DOHH2 (cell line): ENCODE results near the gene MKS1.

Source experiments
- H3F3A ChIP-seq: fragments of 200-600 bp; sonication (generic), shearing (Covaris generic); 2 replicates; pipeline ENCODE4 v1.6.0; 2016; ENCODE audit warnings: antibody characterized with exemption, mild to moderate bottlenecking; ENCODE audit not compliant: control insufficient read depth, insufficient read depth
- H3K27ac ChIP-seq: fragments of 200-600 bp; sonication (generic); 2 replicates; pipeline ENCODE4 v1.5.1; 2014; ENCODE audit warnings: low read depth, mild to moderate bottlenecking, low read length, moderate library complexity
- H3K27me3 ChIP-seq: fragments of 200-600 bp; sonication (generic); 2 replicates; pipeline ENCODE4 v1.6.1; 2014; ENCODE audit warnings: mild to moderate bottlenecking, low read length, mixed read lengths; ENCODE audit not compliant: control insufficient read depth
- H3K36me3 ChIP-seq: fragments of 200-600 bp; sonication (generic); 2 replicates; pipeline ENCODE4 v1.6.1; 2014; ENCODE audit warnings: mild to moderate bottlenecking, low read length, moderate library complexity, mixed read lengths; ENCODE audit not compliant: control insufficient read depth
- H3K4me1 ChIP-seq: fragments of 200-600 bp; sonication (generic); 2 replicates; pipeline ENCODE4 v1.6.1; 2014; ENCODE audit warnings: mild to moderate bottlenecking, low read length, mixed read lengths; ENCODE audit not compliant: control insufficient read depth
- H3K4me2 ChIP-seq: fragments of 200-600 bp; sonication (generic); 2 replicates; pipeline ENCODE4 v1.6.0; 2014; ENCODE audit warnings: mild to moderate bottlenecking, low read length, moderate library complexity
- H3K4me3 ChIP-seq: fragments of 200-600 bp; sonication (generic); 2 replicates; pipeline ENCODE4 v1.5.1; 2014; ENCODE audit warnings: mild to moderate bottlenecking, low read length, mixed read lengths
- H3K79me2 ChIP-seq: fragments of 200-600 bp; sonication (generic); 2 replicates; pipeline ENCODE4 v1.6.1; 2014; ENCODE audit warnings: mild to moderate bottlenecking, low read length, mixed read lengths; ENCODE audit not compliant: control insufficient read depth
- H3K9me2 ChIP-seq: fragments of 200-600 bp; sonication (generic); replicated peaks from 2 replicates; pipeline ENCODE4 v1.6.1; 2014; ENCODE audit warnings: mild to moderate bottlenecking, low read length, mixed read lengths; ENCODE audit not compliant: control insufficient read depth
- H3K9me3 ChIP-seq: fragments of 200-600 bp; sonication (generic); 2 replicates; pipeline ENCODE4 v1.6.1; 2014; ENCODE audit warnings: antibody characterized with exemption, low read length, mixed read lengths; ENCODE audit not compliant: control insufficient read depth, insufficient read depth
- H4K20me1 ChIP-seq: fragments of 200-600 bp; sonication (generic); 2 replicates; pipeline ENCODE4 v1.6.0; 2014; ENCODE audit warnings: low read depth, mild to moderate bottlenecking, antibody characterized with exemption, low read length, moderate library complexity; ENCODE audit not compliant: control insufficient read depth, insufficient read depth
- EZH2phosphoT487 ChIP-seq: fragments of 200-600 bp; sonication (generic); IDR thresholded peaks from 2 replicates; pipeline ENCODE4 v1.6.1; 2017; ENCODE audit warnings: borderline replicate concordance, mild to moderate bottlenecking, antibody characterized with exemption, low read length, moderate library complexity, mixed read lengths
- TF ChIP-seq, protein P1 (sequence below): fragments of 200-600 bp; sonication (generic); IDR thresholded peaks from one replicate; pipeline ENCODE4 v1.5.1; 2014; ENCODE audit warnings: antibody characterized with exemption, mild to moderate bottlenecking, low read depth, low read length; ENCODE audit not compliant: poor library complexity, severe bottlenecking

The MKS1 gene

DNA sequence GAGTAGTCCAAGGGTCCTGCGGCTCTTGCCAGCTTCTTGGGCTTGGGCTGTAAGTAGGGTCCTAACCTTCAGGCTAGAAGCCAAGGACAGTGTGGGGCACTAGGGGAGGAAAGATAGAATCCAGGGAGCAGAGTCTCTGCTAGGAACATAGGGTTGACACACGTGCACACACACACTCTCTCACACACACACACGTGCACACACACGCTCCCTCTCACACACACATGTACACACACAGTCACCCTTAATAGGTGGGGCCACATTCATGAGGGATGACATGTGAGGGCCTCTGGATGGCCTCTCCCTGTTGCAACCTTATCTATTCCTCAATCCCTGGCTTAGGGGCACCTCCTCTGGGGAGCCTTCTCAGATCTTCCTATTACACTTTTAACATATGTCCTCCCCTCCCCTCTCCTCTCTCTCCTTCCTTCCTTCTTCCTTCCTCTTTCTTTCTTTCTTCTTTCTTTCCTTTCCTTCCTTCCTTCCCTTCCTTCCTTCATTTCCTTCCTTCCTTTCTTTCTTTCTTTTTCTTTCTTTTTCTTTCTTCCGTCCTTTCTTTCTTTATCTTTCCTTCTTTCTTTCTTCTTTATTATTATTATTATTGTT lies 23.4 kb downstream of the MKS1 start:
- Histone ChIP-seq H4K20me1 (no peaks in the 10 kb centered on the region; the same call in 1 of the 2 replicates), H3K27me3 (0 out of 2 replicates have a peak, but pooled peaks cover 5% of the 10 kb centered on the region), H3K79me2 (no peaks in the 10 kb centered on the region), H3K9me3 (no peaks in the 10 kb centered on the region), H3K9me2 (no peaks in the 10 kb centered on the region), H3K4me2 (no peak overlapping the region), H3K4me1 (no peaks in the 10 kb centered on the region), H3K4me3 (no peak overlapping the region), H3K36me3 (no peaks in the 10 kb centered on the region), H3F3A (no peaks in the 10 kb centered on the region), H3K27ac (no peak overlapping the region)
- TF ChIP-seq EZH2phosphoT487, result no peak
- TF ChIP-seq, protein P1, sequence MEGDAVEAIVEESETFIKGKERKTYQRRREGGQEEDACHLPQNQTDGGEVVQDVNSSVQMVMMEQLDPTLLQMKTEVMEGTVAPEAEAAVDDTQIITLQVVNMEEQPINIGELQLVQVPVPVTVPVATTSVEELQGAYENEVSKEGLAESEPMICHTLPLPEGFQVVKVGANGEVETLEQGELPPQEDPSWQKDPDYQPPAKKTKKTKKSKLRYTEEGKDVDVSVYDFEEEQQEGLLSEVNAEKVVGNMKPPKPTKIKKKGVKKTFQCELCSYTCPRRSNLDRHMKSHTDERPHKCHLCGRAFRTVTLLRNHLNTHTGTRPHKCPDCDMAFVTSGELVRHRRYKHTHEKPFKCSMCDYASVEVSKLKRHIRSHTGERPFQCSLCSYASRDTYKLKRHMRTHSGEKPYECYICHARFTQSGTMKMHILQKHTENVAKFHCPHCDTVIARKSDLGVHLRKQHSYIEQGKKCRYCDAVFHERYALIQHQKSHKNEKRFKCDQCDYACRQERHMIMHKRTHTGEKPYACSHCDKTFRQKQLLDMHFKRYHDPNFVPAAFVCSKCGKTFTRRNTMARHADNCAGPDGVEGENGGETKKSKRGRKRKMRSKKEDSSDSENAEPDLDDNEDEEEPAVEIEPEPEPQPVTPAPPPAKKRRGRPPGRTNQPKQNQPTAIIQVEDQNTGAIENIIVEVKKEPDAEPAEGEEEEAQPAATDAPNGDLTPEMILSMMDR, result no peak

GRCh38 chr17:58193641-58194255 lies 25.3 kb downstream of the MKS1 start:
- no peaks in the 10 kb centered on the region for H3F3A ChIP-seq
- no peaks in the 10 kb centered on the region; the same call in 1 of the 2 replicates for H4K20me1 ChIP-seq
- H3K79me2 ChIP-seq, result no peaks in the 10 kb centered on the region
- 0 out of 2 replicates have a peak, but pooled peaks cover 4% of the 10 kb centered on the region for H3K27me3 ChIP-seq
- H3K27ac ChIP-seq, result no peak overlapping the region
- no peaks in the 10 kb centered on the region for H3K4me1 ChIP-seq
- no peaks in the 10 kb centered on the region for H3K9me2 ChIP-seq
- H3K36me3 ChIP-seq, result no peaks in the 10 kb centered on the region
- no peak overlapping the region for H3K4me3 ChIP-seq
- H3K9me3 ChIP-seq, result no peaks in the 10 kb centered on the region
- TF ChIP-seq, protein P1, result peak; percentile 25
- TF ChIP-seq EZH2phosphoT487, result no peak
- no peak overlapping the region for H3K4me2 ChIP-seq

- no peak for TF ChIP-seq EZH2phosphoT487
- TF ChIP-seq, protein P1, result no peak
- no peaks in the 10 kb centered on the region for H3K4me1 ChIP-seq
- H3K9me3 ChIP-seq, result no peaks in the 10 kb centered on the region
- no peaks in the 10 kb centered on the region; the same call in 1 of the 2 replicates for H4K20me1 ChIP-seq
- no peaks in the 10 kb centered on the region for H3K9me2 ChIP-seq
- no peaks in the 10 kb centered on the region for H3K27me3 ChIP-seq
- H3K4me3 ChIP-seq, result no peak within 1 kb of the TSS
- H3K4me2 ChIP-seq, result no peak within 1 kb of the TSS
- no peaks in the 10 kb centered on the region for H3K79me2 ChIP-seq
- H3K27ac ChIP-seq, result no peak within 1 kb of the TSS
- H3F3A ChIP-seq, result no peaks in the 10 kb centered on the region
- H3K36me3 ChIP-seq, result no peaks in the 10 kb centered on the region
Measured at GRCh38 chr17:58192612-58193011, 26.4 kb downstream of the MKS1 start, which contains the start of gene EPX. EPX (plus strand) TSS chr17:58192726; CDS start chr17:58192847, 121 bp downstream.
